ENCODE results near the gene AGAP3. TPM values are rescaled to one million over a fixed set of nuclear protein-coding genes. Genes with fewer than 3 reads are reported as not detected.
A peak's percentile ranks its signal among the peaks of the same experiment; 100 is the strongest.

AGAP3 gene
- total RNA-seq, 2 donors from 2014 or later = 80.3 to 112 TPM

DNA sequence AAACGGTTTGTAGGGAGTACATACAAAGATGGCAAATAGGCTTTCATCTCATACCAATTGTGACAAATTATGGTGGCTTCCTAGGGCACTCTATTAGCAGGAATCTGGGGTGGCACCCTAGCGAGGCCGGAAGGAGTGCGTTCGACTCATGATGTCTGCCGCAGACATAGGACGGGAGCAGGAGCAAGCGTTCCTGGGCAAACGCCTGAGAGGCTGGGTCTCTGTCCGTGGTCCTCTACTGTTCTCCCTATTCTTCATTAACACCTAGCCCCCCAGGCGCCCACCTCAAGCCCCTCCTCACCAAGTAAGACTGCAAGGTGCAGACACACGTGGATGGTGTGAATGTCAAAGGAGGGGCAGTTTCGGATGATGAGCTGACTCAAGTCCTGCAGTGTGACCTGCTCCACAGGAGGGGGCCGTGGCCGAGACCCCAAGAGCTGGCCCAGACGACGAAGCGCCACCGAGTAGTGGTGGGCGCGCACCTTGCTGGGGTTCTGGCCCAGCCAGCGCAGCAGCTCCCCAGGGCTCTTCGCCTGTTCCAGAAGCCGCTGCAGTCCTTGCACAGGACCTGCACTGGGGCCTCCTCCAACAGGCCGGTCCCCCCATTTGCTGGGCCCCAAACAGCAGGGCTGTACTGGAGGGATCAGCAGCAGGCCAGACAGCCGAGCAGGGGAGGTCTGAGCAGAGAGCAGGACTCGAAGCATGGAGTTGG, 6.9 kb upstream of the AGAP3 start:
- no peaks in the 10 kb centered on the region for H3K9me3 ChIP-seq
- no peak for DNase-seq (ENCODE audit: low spot score)
- 68% methylated on average over 27 of the region's 27 CpGs for WGBS
- peaks cover 0 to 13% of the 10 kb centered on the region in 2 donors for H3K36me3 ChIP-seq
- no peak for TF ChIP-seq POLR2AphosphoS5 (IDR thresholded peaks at IDR 0.05)
- no peak for TF ChIP-seq CTCF (IDR thresholded peaks at IDR 0.05)
- TF ChIP-seq POLR2A (IDR thresholded peaks at IDR 0.05) = no peak
- H3K27ac ChIP-seq = peak overlapping the region in 1 of 2 donors; percentile 90
- peak overlapping the region; percentile 83 to 87 for H3K4me3 ChIP-seq
- intact Hi-C loops (cut with DNase I) = no loop called here
- H3K4me1 ChIP-seq (replicated peaks) = peaks cover 27% of the 10 kb centered on the region
- H3K27me3 ChIP-seq (replicated peaks; ENCODE audit: insufficient read depth) = no peaks in the 10 kb centered on the region

DNA sequence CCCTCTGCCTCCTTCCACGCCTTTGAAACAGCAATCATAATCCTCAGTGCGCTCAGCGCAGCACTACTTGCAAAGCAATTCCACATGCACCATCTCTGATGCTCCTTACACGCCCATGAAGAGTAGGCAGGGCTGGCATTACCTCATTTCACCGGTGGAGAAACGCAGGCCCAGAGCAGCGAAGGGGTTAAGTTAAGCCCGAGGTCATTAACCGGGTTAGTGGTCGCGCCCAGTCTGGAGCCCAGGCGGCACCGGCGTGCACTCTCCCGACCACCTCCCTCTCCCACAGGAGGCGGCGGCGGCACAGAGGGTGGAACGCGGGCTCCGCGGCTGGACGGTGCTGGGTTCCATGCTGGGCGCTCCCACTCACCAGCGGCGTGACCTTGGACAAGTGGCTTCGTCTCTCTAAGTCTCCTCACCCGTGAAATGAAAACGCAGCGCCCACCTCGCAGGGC, 6.2 kb upstream of the AGAP3 start:
- Histone ChIP-seq H3K4me3 (peak overlapping the region; percentile 83 to 87), H3K4me1 (replicated peaks) (peaks cover 27% of the 10 kb centered on the region), H3K27me3 (replicated peaks; ENCODE audit: insufficient read depth) (no peaks in the 10 kb centered on the region), H3K9me3 (no peaks in the 10 kb centered on the region), H3K27ac (peak overlapping the region; percentile 88 to 90), H3K36me3 (peaks cover 0 to 5% of the 10 kb centered on the region in 2 donors)
- intact Hi-C loops (cut with DNase I) = loop anchor here (10.0 kb wide), 1 partner anchor 115 kb away; no protein-coding TSS in a partner anchor
- no peak for DNase-seq (ENCODE audit: low spot score)
- under 1% methylated on average over 15 of the region's 31 CpGs for WGBS
- TF ChIP-seq POLR2A (IDR thresholded peaks at IDR 0.05) (no peak), POLR2AphosphoS5 (IDR thresholded peaks at IDR 0.05) (no peak), CTCF (IDR thresholded peaks at IDR 0.05) (no peak)

- H3K4me1 ChIP-seq (replicated peaks) = peaks cover 27% of the 10 kb centered on the region
- WGBS = 2% methylated on average over 62 of the region's 66 CpGs
Measured at GRCh38 chr7:151080522-151081169, 5.6 kb upstream of the AGAP3 start, which contains the start of gene FASTK. TSS of gene FASTK (minus strand) at chr7:151080809. CDS start at chr7:151080766, 43 bp downstream.

More at GRCh38 chr7:151080522-151081169, 5.6 kb upstream of the AGAP3 start, which contains the start of gene FASTK:
- H3K27ac ChIP-seq = peak within 1 kb of the TSS; percentile 88 to 90
- no peaks in the 10 kb centered on the region for H3K9me3 ChIP-seq
- peak; percentile 91 for DNase-seq (ENCODE audit: low spot score)
- no peaks in the 10 kb centered on the region for H3K27me3 ChIP-seq (replicated peaks; ENCODE audit: insufficient read depth)
- intact Hi-C loops (cut with DNase I) = loop anchor here (10.0 kb wide), 1 partner anchor 116 kb away; no protein-coding TSS in a partner anchor
- no peaks in the 10 kb centered on the region for H3K36me3 ChIP-seq
- peak; percentile 90 for TF ChIP-seq POLR2AphosphoS5 (IDR thresholded peaks at IDR 0.05)
- TF ChIP-seq POLR2A (IDR thresholded peaks at IDR 0.05) = peak; percentile 74
- peak in 2 of 4 experiments; percentile 5 to 9 for TF ChIP-seq CTCF (IDR thresholded peaks at IDR 0.05)
- H3K4me3 ChIP-seq = peak within 1 kb of the TSS; percentile 83 to 87

Data from prostate gland (tissue), 2 donors.